B cell (primary cell): ENCODE measurements around the gene UNC13A. TPM values are rescaled to one million over a fixed set of nuclear protein-coding genes. Genes with fewer than 3 reads are reported as not detected.

ENCODE experiments used
- ATAC-seq: fragments of 200-7000 bp; cut with Tn5 transposase; one replicate; pipeline ENCODE4 v1.10.0; 2021; ENCODE audit warnings: low read depth, mild to moderate bottlenecking, moderate number of reproducible peaks, moderate library complexity
- CTCF ChIA-PET: fragments of 350-600 bp; sonication (Branson Sonifier 250); formaldehyde crosslinking; loops from one replicate; lab custom pipeline; 2021; ENCODE audit warnings: antibody characterized with exemption, inconsistent platforms; lab: Charles Lee
- POLR2A ChIA-PET: fragments of 350-600 bp; sonication (Branson Sonifier 250); formaldehyde crosslinking; loops from one replicate; lab custom pipeline; 2021; ENCODE audit warnings: antibody characterized with exemption; lab: Charles Lee
- DNase-seq: peaks from one replicate; pipeline ENCODE4 v3.0.0; 2013
- H2AFZ ChIP-seq: 2 replicates; pipeline ENCODE4 v1.6.1; 2012; ENCODE audit warnings: mild to moderate bottlenecking, low read depth, low read length; ENCODE audit not compliant: insufficient read depth, poor library complexity, severe bottlenecking
- H3K27ac ChIP-seq, 2 donors: 1 replicate in 1 of 2; 2 replicates in 1 of 2; pipeline ENCODE4 v1.5.1; 2012 to 2013; ENCODE audit warnings: low read length in 2 of 2, mild to moderate bottlenecking in 2 of 2, moderate library complexity in 1 of 2
- H3K27me3 ChIP-seq, 4 experiments: fragments of 200-600 bp in 1 of 4; sonication (generic) in 1 of 4; replicated peaks in 1 of 4; 1 replicate in 2 of 4; 2 replicates in 2 of 4; pipeline versions ENCODE4 v1.6.1 to v1.7.0; 2013 to 2016; ENCODE audit warnings: low read length in 3 of 4, mild to moderate bottlenecking in 2 of 4, mixed read lengths in 1 of 4, moderate library complexity in 1 of 4; ENCODE audit not compliant: insufficient read depth in 4 of 4, control insufficient read depth in 3 of 4; ENCODE audit errors: control extremely low read depth in 1 of 4
- H3K36me3 ChIP-seq, 2 experiments: replicated peaks in 1 of 2; 1 replicate in 1 of 2; 2 replicates in 1 of 2; pipeline versions ENCODE4 v1.6.1 to v1.7.1; 2013; ENCODE audit warnings: low read length in 1 of 2; ENCODE audit not compliant: insufficient read depth in 2 of 2, control insufficient read depth in 1 of 2; ENCODE audit errors: control extremely low read depth in 1 of 2, extremely low read depth in 1 of 2
- H3K4me1 ChIP-seq, 2 donors: fragments of 200-600 bp in 1 of 2; sonication (generic) in 1 of 2; 1 replicate in 1 of 2; 2 replicates in 1 of 2; pipeline versions ENCODE4 v1.5.1 to v1.6.1; 2013 to 2017; ENCODE audit warnings: low read length in 2 of 2; ENCODE audit not compliant: control insufficient read depth in 2 of 2, insufficient read depth in 2 of 2
- H3K4me2 ChIP-seq: replicated peaks from 2 replicates; pipeline ENCODE3; 2012; ENCODE audit warnings: mild to moderate bottlenecking, low read depth, low read length; ENCODE audit not compliant: poor library complexity, severe bottlenecking
- H3K4me3 ChIP-seq, 5 experiments: fragments of 200-600 bp in 1 of 5; sonication (generic) in 1 of 5; 1 replicate in 3 of 5; 2 replicates in 2 of 5; pipeline versions ENCODE4 v1.5.1 to v1.7.0; 2011 to 2016; ENCODE audit warnings: low read length in 4 of 5, mild to moderate bottlenecking in 4 of 5, low read depth in 2 of 5, control low read depth in 1 of 5, moderate library complexity in 1 of 5; ENCODE audit not compliant: insufficient read depth in 1 of 5; ENCODE audit errors: control extremely low read depth in 1 of 5, extremely low read depth in 1 of 5
- H3K79me2 ChIP-seq: fragments of 200-600 bp; sonication (generic); one replicate; pipeline ENCODE4 v1.6.0; 2016; ENCODE audit warnings: low read length; ENCODE audit not compliant: control insufficient read depth, insufficient read depth
- H3K9ac ChIP-seq: fragments of 200-600 bp; sonication (generic); 2 replicates; pipeline ENCODE4 v1.6.1; 2017; ENCODE audit warnings: mild to moderate bottlenecking, low read length, moderate library complexity
- H3K9me3 ChIP-seq, 3 donors: one replicate each; pipeline versions ENCODE4 v1.6.1 to v1.7.1; 2013; ENCODE audit warnings: low read length in 2 of 3; ENCODE audit not compliant: control insufficient read depth in 2 of 3, insufficient read depth in 1 of 3; ENCODE audit errors: control extremely low read depth in 1 of 3
- H4K20me1 ChIP-seq: 2 replicates; pipeline ENCODE4 v1.6.0; 2012; ENCODE audit warnings: mild to moderate bottlenecking, low read length; ENCODE audit not compliant: insufficient read depth, control insufficient read depth, poor library complexity, severe bottlenecking
- H3K27ac Mint-ChIP-seq: one replicate; pipeline ENCODE4 v1.8.0; 2021; ENCODE audit warnings: mixed read lengths
- H3K27me3 Mint-ChIP-seq: one replicate; pipeline ENCODE4 v1.8.0; 2021; ENCODE audit warnings: mixed read lengths
- H3K4me1 Mint-ChIP-seq: one replicate; pipeline ENCODE4 v1.8.0; 2021; ENCODE audit warnings: mixed read lengths
- H3K4me3 Mint-ChIP-seq: one replicate; pipeline ENCODE4 v1.8.0; 2021; ENCODE audit warnings: mixed read lengths
- H3K9me3 Mint-ChIP-seq: one replicate; pipeline ENCODE4 v1.8.0; 2022; ENCODE audit warnings: mixed read lengths; ENCODE audit not compliant: insufficient read depth
- CTCF ChIP-seq: fragments of 200-600 bp; IDR thresholded peaks from one replicate; pipeline ENCODE4 v1.8.0; 2022; ENCODE audit warnings: antibody characterized with exemption, mild to moderate bottlenecking
- EZH2 ChIP-seq: IDR thresholded peaks from 2 replicates; pipeline ENCODE4 v1.6.1; 2012; ENCODE audit warnings: borderline replicate concordance, low read depth, mild to moderate bottlenecking, moderate library complexity, low read length; ENCODE audit not compliant: insufficient read depth, poor library complexity, severe bottlenecking
- WGBS: methylation state at CpG from one replicate; pipeline ENCODE4 v1.1.5; 2013; ENCODE audit warnings: missing lambda C conversion rate; ENCODE audit not compliant: insufficient coverage; 5-methylcytosine and 5-hydroxymethylcytosine counted together
- intact Hi-C: fragments of 100-400 bp; cut with micrococcal nuclease; formaldehyde crosslinking; loops from one replicate; pipeline ENCODE4 v1.10.0; 2022
- polyA plus RNA-seq: library from polyadenylated mRNA; depleted of rRNA; stranded (reverse); fragments of >200 nt; gene quantifications from 2 replicates; pipeline ENCODE4 v1.2.3, GENCODE V29; 2012
- total RNA-seq, 2 donors: library from RNA; stranded (reverse); fragments of 120-200 nt in 1 of 2; gene quantifications; 1 replicate in 1 of 2; 2 replicates in 1 of 2; pipeline versions ENCODE4 v1.2.3 to v1.2.4, GENCODE V29; 2013 to 2022

Gene UNC13A
- total and polyA plus RNA-seq, 2 donors (not counting 1 experiment from before 2014, with no cell fraction given): 0.10 TPM; not detected in 1

GRCh38 chr19:17575871-17576757 is 112.0 kb downstream of the UNC13A start:
- Histone ChIP-seq H2AFZ (no peak overlapping the region), H3K79me2 (peaks cover 4% of the 10 kb centered on the region), H3K9me3 (no peaks in the 10 kb centered on the region), H3K27me3 (no peaks in the 10 kb centered on the region), H4K20me1 (peaks cover 43% of the 10 kb centered on the region), H3K4me3 (no peak overlapping the region), H3K27ac (no peak overlapping the region), H3K36me3 (peaks cover 2 to 55% of the 10 kb centered on the region in 2 experiments), H3K4me2 (no peak overlapping the region), H3K4me1 (no peaks in the 10 kb centered on the region), H3K9ac (no peak overlapping the region)
- H3K4me3 Mint-ChIP-seq: no peak overlapping the region
- H3K9me3 Mint-ChIP-seq: no peaks in the 10 kb centered on the region
- ATAC-seq: no peak
- ChIA-PET CTCF (interaction anchor here (1.3 to 6.5 kb wide), 5 partner anchors 12 to 79 kb away, joined by 3 to 79 read pairs (median 6); no protein-coding TSS in a partner anchor), POLR2A (interaction anchor here (0.6 to 0.9 kb wide), 2 partner anchors 28 to 190 kb away, joined by 3 to 7 read pairs; no protein-coding TSS in a partner anchor)
- WGBS: 96% methylated on average over 11 of the region's 11 CpGs
- no peak for DNase-seq
- no peak for TF ChIP-seq EZH2
- no peak for TF ChIP-seq CTCF
- H3K27ac Mint-ChIP-seq: no peak overlapping the region
- intact Hi-C loops: no loop called here
- peaks cover 13% of the 10 kb centered on the region for H3K4me1 Mint-ChIP-seq
- H3K27me3 Mint-ChIP-seq: no peaks in the 10 kb centered on the region
